Body of pancreas (tissue), 4 donors: Measurements from ENCODE around the gene TESPA1. TPM values are rescaled to one million over a fixed set of nuclear protein-coding genes. Genes with fewer than 3 reads are reported as not detected.
A peak's percentile ranks its signal among the peaks of the same experiment; 100 is the strongest.

Experiments used
- ATAC-seq: fragments of 150-250 bp; one replicate; pipeline ENCODE4 v1.9.1; 2016
- DNase-seq, 4 donors: peaks; one replicate each; pipeline ENCODE4 v3.0.0-alpha.2; 2019
- H3K27ac ChIP-seq, 4 donors: fragments of 200-600 bp; sonication (generic); 1 replicate in 3 of 4; 2 replicates in 1 of 4; pipeline versions ENCODE4 v1.5.1 to v1.6.1; 2016 to 2019; ENCODE audit warnings: mild to moderate bottlenecking in 1 of 4, mixed read lengths in 1 of 4, moderate library complexity in 1 of 4
- H3K27me3 ChIP-seq, 2 donors: fragments of 200-600 bp; sonication (generic); one replicate each; pipeline ENCODE4 v1.6.0; 2016; ENCODE audit warnings: mild to moderate bottlenecking in 1 of 2
- H3K36me3 ChIP-seq, 2 donors: fragments of 200-600 bp; sonication (generic); replicated peaks in 1 of 2; 2 replicates each; pipeline ENCODE4 v1.5.1; 2016; ENCODE audit warnings: low read depth in 2 of 2; ENCODE audit not compliant: insufficient read depth in 1 of 2
- H3K4me1 ChIP-seq: fragments of 200-600 bp; sonication (generic); one replicate; pipeline ENCODE4 v1.6.0; 2016
- H3K4me3 ChIP-seq, 2 donors: fragments of 200-600 bp; sonication (generic); 1 replicate in 1 of 2; 2 replicates in 1 of 2; pipeline ENCODE4 v1.5.1; 2016 to 2019
- H3K9me3 ChIP-seq, 3 donors: fragments of 200-600 bp; sonication (generic); 1 replicate in 2 of 3; 2 replicates in 1 of 3; pipeline ENCODE4 v1.5.1; 2016
- CTCF ChIP-seq, 7 experiments: fragments of 450-650 bp in 4 of 7; fragments of 200-600 bp in 3 of 7; sonication (generic) in 3 of 7; IDR thresholded peaks; one replicate each; pipeline ENCODE4 v1.5.1; 2016 to 2019; ENCODE audit warnings: antibody characterized with exemption in 7 of 7
- POLR2A ChIP-seq, 3 donors: fragments of 450-650 bp; IDR thresholded peaks; one replicate each; pipeline ENCODE4 v1.6.1; 2016; ENCODE audit warnings: antibody characterized with exemption in 3 of 3, mild to moderate bottlenecking in 2 of 3
- WGBS, 2 donors: methylation state at CpG; one replicate each; pipeline ENCODE4 v1.1.5; 2017; 5-methylcytosine and 5-hydroxymethylcytosine counted together
- intact Hi-C: fragments of 100-400 bp; cut with DNase I; formaldehyde crosslinking; loops from one replicate; pipeline ENCODE4 v1.15.1; 2023
- total RNA-seq, 2 donors: library from RNA; depleted of rRNA; stranded (reverse); fragments of >200 nt; gene quantifications; one replicate each; pipeline ENCODE4 v1.1.0, GENCODE V29; 2016

The TESPA1 gene
- total RNA-seq, 2 donors from 2014 or later, result not detected

- no peak for TF ChIP-seq CTCF (IDR thresholded peaks at IDR 0.05)
- no peak for TF ChIP-seq POLR2A (IDR thresholded peaks at IDR 0.05)
- ATAC-seq, result no peak
- H3K4me1 ChIP-seq, result no peaks in the 10 kb centered on the region
- intact Hi-C loops, result no loop called here
- no peak overlapping the region for H3K4me3 ChIP-seq
- H3K27ac ChIP-seq, result no peak overlapping the region
- no peaks in the 10 kb centered on the region for H3K27me3 ChIP-seq
- no peak for DNase-seq
- no peaks in the 10 kb centered on the region for H3K9me3 ChIP-seq
- 71 to 81% methylated on average over 3 of the region's 3 CpGs for WGBS, 2 donors
- H3K36me3 ChIP-seq, result no peaks in the 10 kb centered on the region
Measured at GRCh38 chr12:54973556-54973955, 11.0 kb downstream of the TESPA1 start.

- no peaks in the 10 kb centered on the region for H3K9me3 ChIP-seq
- intact Hi-C loops, result no loop called here
- DNase-seq (no peak), ATAC-seq (no peak)
- no peaks in the 10 kb centered on the region for H3K4me1 ChIP-seq
- H3K36me3 ChIP-seq, result no peaks in the 10 kb centered on the region
- 70 to 80% methylated on average over 3 of the region's 3 CpGs for WGBS, 2 donors
- no peak overlapping the region for H3K4me3 ChIP-seq
- no peaks in the 10 kb centered on the region for H3K27me3 ChIP-seq
- TF ChIP-seq POLR2A (IDR thresholded peaks at IDR 0.05) (no peak), CTCF (IDR thresholded peaks at IDR 0.05) (no peak)
- no peak overlapping the region for H3K27ac ChIP-seq
Measured at GRCh38 chr12:54970741-54971140, 13.8 kb downstream of the TESPA1 start.

GRCh38 chr12:54968181-54968730 lies 16.3 kb downstream of the TESPA1 start:
- TF ChIP-seq CTCF (IDR thresholded peaks at IDR 0.05) (no peak), POLR2A (IDR thresholded peaks at IDR 0.05) (no peak)
- DNase-seq (no peak), ATAC-seq (no peak)
- Histone ChIP-seq H3K4me1 (no peaks in the 10 kb centered on the region), H3K36me3 (no peaks in the 10 kb centered on the region), H3K27me3 (no peaks in the 10 kb centered on the region), H3K9me3 (no peaks in the 10 kb centered on the region), H3K4me3 (no peak overlapping the region), H3K27ac (no peak overlapping the region)
- WGBS, 2 donors, result 44 to 46% methylated on average over 4 of the region's 4 CpGs
- intact Hi-C loops, result loop anchor here (10.0 kb wide), 1 partner anchor 383 kb away; the partner anchor contains the start of gene PPP1R1A

GRCh38 chr12:54967461-54967860 lies 17.1 kb downstream of the TESPA1 start:
- Histone ChIP-seq H3K27me3 (no peaks in the 10 kb centered on the region), H3K4me3 (no peak overlapping the region), H3K9me3 (no peaks in the 10 kb centered on the region), H3K27ac (no peak overlapping the region), H3K4me1 (no peaks in the 10 kb centered on the region), H3K36me3 (no peaks in the 10 kb centered on the region)
- WGBS, 2 donors, result 36 to 38% methylated on average over 2 of the region's 2 CpGs
- no peak for ATAC-seq
- intact Hi-C loops, result loop anchor here (10.0 kb wide), 1 partner anchor 383 kb away; the partner anchor contains the start of gene PPP1R1A
- peak in 2 of 4 donors; percentile 7 to 14 for DNase-seq
- TF ChIP-seq CTCF (IDR thresholded peaks at IDR 0.05), result no peak
- no peak for TF ChIP-seq POLR2A (IDR thresholded peaks at IDR 0.05)

GRCh38 chr12:54961190-54961589 lies 23.4 kb downstream of the TESPA1 start:
- Histone ChIP-seq H3K9me3 (no peaks in the 10 kb centered on the region), H3K27me3 (no peaks in the 10 kb centered on the region), H3K4me3 (no peak overlapping the region), H3K4me1 (no peaks in the 10 kb centered on the region), H3K27ac (no peak overlapping the region), H3K36me3 (no peaks in the 10 kb centered on the region)
- no peak for TF ChIP-seq CTCF (IDR thresholded peaks at IDR 0.05)
- TF ChIP-seq POLR2A (IDR thresholded peaks at IDR 0.05), result no peak
- ATAC-seq (no peak), DNase-seq (no peak)
- intact Hi-C loops, result loop anchor here (10.0 kb wide), 1 partner anchor 376 kb away; the partner anchor contains the start of gene PPP1R1A
- 67 to 69% methylated on average over 4 of the region's 4 CpGs for WGBS, 2 donors
